SU-DHL-6 (cell line): Measurements from ENCODE around the gene ELMO1.

Experiments used
- CTCF ChIP-seq: fragments of 200-600 bp; sonication (generic); IDR thresholded peaks from one replicate; pipeline ENCODE4 v1.5.1; 2017; ENCODE audit warnings: antibody characterized with exemption, mild to moderate bottlenecking, low read length, moderate library complexity; ENCODE audit not compliant: insufficient read depth, poor library complexity, severe bottlenecking
- EZH2phosphoT487 ChIP-seq: fragments of 200-600 bp; sonication (generic), shearing (Covaris generic); conservative IDR thresholded peaks from 2 replicates; pipeline ENCODE4 v1.6.1; 2018; ENCODE audit warnings: mild to moderate bottlenecking, antibody characterized with exemption, low read length, moderate library complexity, mixed read lengths

- TF ChIP-seq CTCF: no peak
- TF ChIP-seq EZH2phosphoT487: no peak
Measured at GRCh38 chr7:37493123-37493522, 44.5 kb upstream of the ELMO1 start.
